HL-60 (cell line): ENCODE data around the gene ZNF740.
A peak's percentile ranks its signal among the peaks of the same experiment; 100 is the strongest.

Experiments
- DNase-seq, 2 experiments: peaks; one replicate each; pipeline ENCODE4 v3.0.0-alpha.2; 2010 to 2020; ENCODE audit warnings: low read depth in 1 of 2, low spot score in 1 of 2
- H3K27ac ChIP-seq: fragments of 250-450 bp; sonication (Bioruptor Pico); replicated peaks from 2 replicates; pipeline ENCODE4 v1.5.1; 2020; ENCODE audit warnings: mild to moderate bottlenecking, moderate library complexity
- H3K27me3 ChIP-seq: fragments of 250-450 bp; sonication (Bioruptor Pico); 2 replicates; pipeline ENCODE4 v1.5.1; 2021; ENCODE audit warnings: mild to moderate bottlenecking, moderate library complexity; ENCODE audit not compliant: insufficient read depth, poor library complexity, severe bottlenecking
- H3K4me3 ChIP-seq: replicated peaks from 2 replicates; pipeline ENCODE4 v1.5.1; 2011; ENCODE audit warnings: mild to moderate bottlenecking, control low read depth, low read length; ENCODE audit not compliant: insufficient read depth
- GABPA ChIP-seq: IDR thresholded peaks from 2 replicates; pipeline ENCODE4 v1.6.1; 2012; ENCODE audit warnings: low read depth
- POLR2AphosphoS5 ChIP-seq: IDR thresholded peaks from 2 replicates; pipeline ENCODE4 v1.6.1; 2012; ENCODE audit warnings: low read depth
- SPI1 ChIP-seq: IDR thresholded peaks from 2 replicates; pipeline ENCODE4 v1.6.1; 2012; ENCODE audit warnings: low read depth, mild to moderate bottlenecking, borderline replicate concordance
- TF ChIP-seq, protein P1 (sequence below): IDR thresholded peaks from one replicate; pipeline ENCODE4 v1.5.1; 2011; ENCODE audit warnings: low read length, control low read depth, inconsistent platforms; ENCODE audit not compliant: insufficient read depth
- TF ChIP-seq, protein P2 (sequence below): IDR thresholded peaks from 2 replicates; pipeline ENCODE4 v1.6.1; 2012; ENCODE audit warnings: low read depth; ENCODE audit not compliant: insufficient replicate concordance

The ZNF740 gene

GRCh38 chr12:53217051-53217930, 36.8 kb downstream of the ZNF740 start:
- H3K27ac ChIP-seq: 0 out of 2 replicates have a peak overlapping the region, but pooled peaks have one; percentile 12
- peak in 1 of 2 experiments; percentile 86 for DNase-seq
- no peak overlapping the region for H3K4me3 ChIP-seq
- H3K27me3 ChIP-seq: no peaks in the 10 kb centered on the region
- 0 out of 2 replicates have a peak, but pooled peaks have one; percentile 18 for TF ChIP-seq GABPA
- TF ChIP-seq SPI1: peak; percentile 9; the same call in 1 of the 2 replicates
- TF ChIP-seq, protein P1, sequence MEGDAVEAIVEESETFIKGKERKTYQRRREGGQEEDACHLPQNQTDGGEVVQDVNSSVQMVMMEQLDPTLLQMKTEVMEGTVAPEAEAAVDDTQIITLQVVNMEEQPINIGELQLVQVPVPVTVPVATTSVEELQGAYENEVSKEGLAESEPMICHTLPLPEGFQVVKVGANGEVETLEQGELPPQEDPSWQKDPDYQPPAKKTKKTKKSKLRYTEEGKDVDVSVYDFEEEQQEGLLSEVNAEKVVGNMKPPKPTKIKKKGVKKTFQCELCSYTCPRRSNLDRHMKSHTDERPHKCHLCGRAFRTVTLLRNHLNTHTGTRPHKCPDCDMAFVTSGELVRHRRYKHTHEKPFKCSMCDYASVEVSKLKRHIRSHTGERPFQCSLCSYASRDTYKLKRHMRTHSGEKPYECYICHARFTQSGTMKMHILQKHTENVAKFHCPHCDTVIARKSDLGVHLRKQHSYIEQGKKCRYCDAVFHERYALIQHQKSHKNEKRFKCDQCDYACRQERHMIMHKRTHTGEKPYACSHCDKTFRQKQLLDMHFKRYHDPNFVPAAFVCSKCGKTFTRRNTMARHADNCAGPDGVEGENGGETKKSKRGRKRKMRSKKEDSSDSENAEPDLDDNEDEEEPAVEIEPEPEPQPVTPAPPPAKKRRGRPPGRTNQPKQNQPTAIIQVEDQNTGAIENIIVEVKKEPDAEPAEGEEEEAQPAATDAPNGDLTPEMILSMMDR: no peak
- TF ChIP-seq POLR2AphosphoS5: peak; percentile 77; the same call in 1 of the 2 replicates
- TF ChIP-seq, protein P2, sequence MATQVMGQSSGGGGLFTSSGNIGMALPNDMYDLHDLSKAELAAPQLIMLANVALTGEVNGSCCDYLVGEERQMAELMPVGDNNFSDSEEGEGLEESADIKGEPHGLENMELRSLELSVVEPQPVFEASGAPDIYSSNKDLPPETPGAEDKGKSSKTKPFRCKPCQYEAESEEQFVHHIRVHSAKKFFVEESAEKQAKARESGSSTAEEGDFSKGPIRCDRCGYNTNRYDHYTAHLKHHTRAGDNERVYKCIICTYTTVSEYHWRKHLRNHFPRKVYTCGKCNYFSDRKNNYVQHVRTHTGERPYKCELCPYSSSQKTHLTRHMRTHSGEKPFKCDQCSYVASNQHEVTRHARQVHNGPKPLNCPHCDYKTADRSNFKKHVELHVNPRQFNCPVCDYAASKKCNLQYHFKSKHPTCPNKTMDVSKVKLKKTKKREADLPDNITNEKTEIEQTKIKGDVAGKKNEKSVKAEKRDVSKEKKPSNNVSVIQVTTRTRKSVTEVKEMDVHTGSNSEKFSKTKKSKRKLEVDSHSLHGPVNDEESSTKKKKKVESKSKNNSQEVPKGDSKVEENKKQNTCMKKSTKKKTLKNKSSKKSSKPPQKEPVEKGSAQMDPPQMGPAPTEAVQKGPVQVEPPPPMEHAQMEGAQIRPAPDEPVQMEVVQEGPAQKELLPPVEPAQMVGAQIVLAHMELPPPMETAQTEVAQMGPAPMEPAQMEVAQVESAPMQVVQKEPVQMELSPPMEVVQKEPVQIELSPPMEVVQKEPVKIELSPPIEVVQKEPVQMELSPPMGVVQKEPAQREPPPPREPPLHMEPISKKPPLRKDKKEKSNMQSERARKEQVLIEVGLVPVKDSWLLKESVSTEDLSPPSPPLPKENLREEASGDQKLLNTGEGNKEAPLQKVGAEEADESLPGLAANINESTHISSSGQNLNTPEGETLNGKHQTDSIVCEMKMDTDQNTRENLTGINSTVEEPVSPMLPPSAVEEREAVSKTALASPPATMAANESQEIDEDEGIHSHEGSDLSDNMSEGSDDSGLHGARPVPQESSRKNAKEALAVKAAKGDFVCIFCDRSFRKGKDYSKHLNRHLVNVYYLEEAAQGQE: no peak

GRCh38 chr12:53217931-53218307, 37.4 kb downstream of the ZNF740 start:
- H3K27ac ChIP-seq: no peak overlapping the region
- DNase-seq: no peak
- H3K4me3 ChIP-seq: no peak overlapping the region
- no peaks in the 10 kb centered on the region for H3K27me3 ChIP-seq
- TF ChIP-seq, protein P1: no peak
- TF ChIP-seq, protein P2: no peak
- no peak for TF ChIP-seq POLR2AphosphoS5
- TF ChIP-seq GABPA: no peak
- no peak for TF ChIP-seq SPI1

DNA sequence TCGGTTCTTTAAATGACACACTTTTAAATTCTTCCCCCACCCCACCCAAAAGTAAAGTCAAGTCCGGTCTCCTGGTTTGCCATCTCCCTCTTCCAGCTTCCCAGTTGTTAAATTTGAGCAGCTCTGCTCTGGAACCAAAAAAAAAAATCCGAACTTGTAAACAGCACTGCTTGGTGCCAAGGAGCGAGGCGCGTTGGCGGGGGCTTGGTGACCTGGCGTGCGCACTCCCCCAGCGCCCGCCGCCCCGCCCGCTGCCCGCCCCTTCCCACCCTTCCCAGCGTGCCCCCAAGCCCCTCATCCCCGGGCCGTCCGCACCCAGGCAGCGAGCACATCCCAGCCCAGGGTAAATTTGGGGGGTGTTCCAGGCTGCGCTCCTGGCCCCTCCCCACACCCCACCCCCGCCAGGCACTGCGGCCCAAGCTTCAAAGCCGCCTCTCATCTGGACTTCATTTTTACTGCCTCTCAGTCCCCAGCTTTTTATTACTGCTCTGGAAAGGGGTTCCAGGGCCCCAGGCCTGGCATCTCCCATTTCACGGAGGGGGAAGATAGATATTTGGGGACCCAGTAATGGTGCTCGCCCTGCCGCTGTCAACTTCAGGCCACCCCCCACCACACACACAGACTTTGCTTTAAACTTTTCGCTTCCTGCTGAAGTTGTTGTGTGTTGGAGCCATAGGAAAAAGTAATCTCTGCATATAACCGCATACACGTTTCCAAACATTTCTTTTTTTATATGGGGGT, 38.2 kb downstream of the ZNF740 start:
- Histone ChIP-seq H3K27me3 (no peaks in the 10 kb centered on the region), H3K27ac (no peak overlapping the region; the same call in 1 of the 2 replicates), H3K4me3 (no peak overlapping the region)
- TF ChIP-seq POLR2AphosphoS5 (no peak), SPI1 (no peak), GABPA (no peak)
- TF ChIP-seq, protein P1: no peak
- TF ChIP-seq, protein P2: no peak
- no peak for DNase-seq
